OCI-LY1 (cell line): Measurements from ENCODE around the gene CAMTA1.

ENCODE experiments used
- EZH2 ChIP-seq: fragments of 200-600 bp; sonication (generic), shearing (Covaris generic); IDR thresholded peaks from 2 replicates; pipeline ENCODE4 v1.8.0; 2017; ENCODE audit warnings: borderline replicate concordance, mixed run types, mild to moderate bottlenecking, antibody characterized with exemption, low read length, moderate library complexity, mixed read lengths
- TF ChIP-seq, protein P1 (sequence below): fragments of 200-600 bp; sonication (generic), shearing (Covaris generic); IDR thresholded peaks from 2 replicates; pipeline ENCODE4 v1.5.1; 2017; ENCODE audit warnings: mild to moderate bottlenecking, antibody characterized with exemption, low read length, moderate library complexity, mixed read lengths

DNA sequence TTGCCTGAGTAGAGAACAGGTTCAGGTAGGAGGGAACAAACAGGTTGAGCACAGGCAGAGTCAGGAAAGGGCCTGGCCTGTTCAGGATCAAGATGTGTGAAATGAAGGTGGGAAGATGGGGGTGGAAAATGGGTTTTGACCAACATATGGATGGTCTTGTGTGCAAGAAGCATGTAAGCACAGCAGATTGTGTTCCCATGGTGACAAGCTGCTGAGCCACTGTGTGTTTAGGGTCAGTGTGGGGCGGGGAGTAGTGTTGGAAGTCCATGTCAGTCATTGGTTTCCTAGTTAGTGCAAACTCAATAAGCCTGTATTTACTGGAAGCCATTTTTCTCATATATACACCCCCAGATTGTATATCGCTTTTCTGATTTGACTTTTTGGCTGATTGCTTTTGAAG, 111.9 kb downstream of the CAMTA1 start:
- TF ChIP-seq, protein P1, sequence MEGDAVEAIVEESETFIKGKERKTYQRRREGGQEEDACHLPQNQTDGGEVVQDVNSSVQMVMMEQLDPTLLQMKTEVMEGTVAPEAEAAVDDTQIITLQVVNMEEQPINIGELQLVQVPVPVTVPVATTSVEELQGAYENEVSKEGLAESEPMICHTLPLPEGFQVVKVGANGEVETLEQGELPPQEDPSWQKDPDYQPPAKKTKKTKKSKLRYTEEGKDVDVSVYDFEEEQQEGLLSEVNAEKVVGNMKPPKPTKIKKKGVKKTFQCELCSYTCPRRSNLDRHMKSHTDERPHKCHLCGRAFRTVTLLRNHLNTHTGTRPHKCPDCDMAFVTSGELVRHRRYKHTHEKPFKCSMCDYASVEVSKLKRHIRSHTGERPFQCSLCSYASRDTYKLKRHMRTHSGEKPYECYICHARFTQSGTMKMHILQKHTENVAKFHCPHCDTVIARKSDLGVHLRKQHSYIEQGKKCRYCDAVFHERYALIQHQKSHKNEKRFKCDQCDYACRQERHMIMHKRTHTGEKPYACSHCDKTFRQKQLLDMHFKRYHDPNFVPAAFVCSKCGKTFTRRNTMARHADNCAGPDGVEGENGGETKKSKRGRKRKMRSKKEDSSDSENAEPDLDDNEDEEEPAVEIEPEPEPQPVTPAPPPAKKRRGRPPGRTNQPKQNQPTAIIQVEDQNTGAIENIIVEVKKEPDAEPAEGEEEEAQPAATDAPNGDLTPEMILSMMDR: no peak
- no peak for TF ChIP-seq EZH2
